GM10847 (cell line): Measurements from ENCODE around the gene MED7.

Source experiments
- POLR2A ChIP-seq: IDR thresholded peaks from 2 replicates; pipeline ENCODE4 v1.6.1; 2011; ENCODE audit not compliant: insufficient read length; ENCODE audit errors: extremely low read depth

Gene MED7, protein sequence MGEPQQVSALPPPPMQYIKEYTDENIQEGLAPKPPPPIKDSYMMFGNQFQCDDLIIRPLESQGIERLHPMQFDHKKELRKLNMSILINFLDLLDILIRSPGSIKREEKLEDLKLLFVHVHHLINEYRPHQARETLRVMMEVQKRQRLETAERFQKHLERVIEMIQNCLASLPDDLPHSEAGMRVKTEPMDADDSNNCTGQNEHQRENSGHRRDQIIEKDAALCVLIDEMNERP

DNA sequence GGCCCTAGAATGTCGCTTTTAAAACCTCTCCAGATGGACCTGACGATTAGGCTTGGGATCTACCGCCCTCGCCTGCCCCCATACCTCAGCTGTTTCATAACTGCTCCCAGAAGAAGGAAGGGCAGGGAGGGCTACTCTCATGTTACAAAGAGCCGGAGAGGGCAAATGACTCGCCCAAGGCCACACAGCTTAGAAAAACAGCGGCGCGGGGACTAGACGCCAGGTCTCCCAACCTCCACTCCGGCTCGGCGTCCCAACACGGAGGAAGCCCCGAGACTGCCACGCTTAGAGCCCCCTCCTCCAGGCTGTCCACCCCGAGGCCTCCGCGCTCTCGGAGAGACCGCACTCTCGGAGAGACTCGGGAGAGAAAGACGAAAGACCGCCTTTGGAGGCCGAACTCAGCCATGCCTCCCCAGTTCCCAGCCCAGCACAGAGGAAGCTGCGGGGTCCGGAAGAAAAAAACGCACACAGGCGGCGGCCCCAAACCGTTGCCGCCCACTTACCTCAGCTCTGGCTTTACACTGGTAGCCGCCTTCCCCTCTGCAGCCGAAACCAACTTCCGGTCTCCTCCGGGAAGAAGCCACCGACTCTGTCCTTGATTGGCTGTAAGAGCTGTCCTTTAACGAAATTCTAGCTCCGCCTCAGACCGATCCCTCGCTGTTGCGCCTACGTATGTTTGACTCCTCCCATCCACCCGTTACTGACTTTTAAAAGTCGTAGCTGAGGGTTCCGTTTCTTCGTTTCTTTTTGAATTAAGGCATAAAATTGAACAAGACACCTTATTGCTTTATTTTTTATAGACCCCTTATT is at the start of gene MED7:
MED7 (minus strand) TSS at position 549 of the 810 bp plus-strand sequence. CDS start 3,434 bp downstream, outside the sequence.
- TF ChIP-seq POLR2A = peak; percentile 84

DNA sequence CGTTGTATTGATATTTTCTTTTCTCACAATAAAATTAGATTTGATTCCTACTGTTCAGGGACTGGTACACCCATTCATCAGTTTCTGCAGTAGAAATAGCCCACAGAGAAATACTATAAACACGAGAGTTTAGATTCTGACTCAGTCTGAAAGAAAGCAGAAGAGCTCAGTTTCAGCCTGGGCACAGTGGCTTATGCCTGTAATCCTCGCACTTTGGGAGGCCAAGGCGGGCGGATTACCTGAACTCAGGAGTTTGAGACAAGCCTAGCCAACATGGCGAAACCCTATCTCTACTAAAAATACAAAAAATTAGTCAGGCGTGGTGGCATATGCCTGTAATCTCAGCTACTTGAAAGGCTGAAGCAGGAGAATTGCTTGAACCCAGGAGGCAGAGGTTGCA is 46.6 kb upstream of the MED7 start:
- TF ChIP-seq POLR2A = no peak

DNA sequence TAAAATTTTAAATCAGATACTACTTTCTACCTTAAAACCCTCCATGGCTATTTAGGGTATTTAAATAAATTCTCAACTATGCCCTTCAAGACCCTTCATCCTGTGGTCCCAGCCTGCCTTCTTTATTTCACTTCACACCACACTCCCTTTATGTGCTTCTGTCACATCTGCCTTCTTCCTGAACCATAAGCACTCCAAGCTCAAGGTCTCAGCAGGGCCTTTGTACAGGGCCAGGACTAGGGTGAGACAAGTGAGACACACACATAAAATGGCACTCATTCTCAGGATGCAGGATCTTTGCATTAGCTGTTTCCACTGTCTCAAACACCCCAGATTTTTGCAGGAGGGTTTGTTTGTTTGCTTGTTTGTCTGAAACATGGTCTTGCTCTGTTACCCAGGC is 45.6 kb upstream of the MED7 start:
- TF ChIP-seq POLR2A = no peak

DNA sequence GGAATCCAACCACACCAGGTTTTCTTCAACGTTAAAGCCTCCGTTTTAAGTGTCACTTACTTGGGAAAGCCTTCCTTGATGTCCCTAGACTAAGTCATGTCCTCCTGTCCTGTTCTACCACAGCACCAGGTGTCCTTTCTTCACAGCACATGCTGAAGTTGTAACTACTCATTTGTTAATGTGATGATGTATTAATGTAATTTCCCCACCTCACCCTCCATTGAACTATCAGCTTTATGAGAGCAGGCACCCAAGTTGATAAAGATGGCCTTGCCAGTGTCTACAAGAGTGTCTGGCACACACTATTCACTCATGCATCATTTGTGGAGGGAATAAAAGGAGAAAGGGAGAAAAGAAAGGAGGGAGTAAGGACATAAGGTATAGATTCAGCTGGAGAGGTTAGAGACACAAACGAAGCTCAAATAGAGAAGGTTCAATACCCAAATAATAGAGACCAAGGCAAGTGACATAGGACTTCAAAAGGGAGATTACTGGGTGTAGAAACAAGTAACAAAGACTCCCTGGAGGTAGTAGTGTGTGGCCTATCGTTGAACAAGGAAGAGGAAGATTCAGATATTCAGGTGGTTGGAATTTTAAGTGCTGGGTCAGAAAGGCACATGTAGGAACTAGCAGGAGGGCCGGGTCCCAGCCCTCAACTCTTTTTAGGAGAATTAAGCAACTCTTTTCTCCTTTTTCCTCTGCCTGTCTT is 44.5 kb upstream of the MED7 start:
- TF ChIP-seq POLR2A = no peak

DNA sequence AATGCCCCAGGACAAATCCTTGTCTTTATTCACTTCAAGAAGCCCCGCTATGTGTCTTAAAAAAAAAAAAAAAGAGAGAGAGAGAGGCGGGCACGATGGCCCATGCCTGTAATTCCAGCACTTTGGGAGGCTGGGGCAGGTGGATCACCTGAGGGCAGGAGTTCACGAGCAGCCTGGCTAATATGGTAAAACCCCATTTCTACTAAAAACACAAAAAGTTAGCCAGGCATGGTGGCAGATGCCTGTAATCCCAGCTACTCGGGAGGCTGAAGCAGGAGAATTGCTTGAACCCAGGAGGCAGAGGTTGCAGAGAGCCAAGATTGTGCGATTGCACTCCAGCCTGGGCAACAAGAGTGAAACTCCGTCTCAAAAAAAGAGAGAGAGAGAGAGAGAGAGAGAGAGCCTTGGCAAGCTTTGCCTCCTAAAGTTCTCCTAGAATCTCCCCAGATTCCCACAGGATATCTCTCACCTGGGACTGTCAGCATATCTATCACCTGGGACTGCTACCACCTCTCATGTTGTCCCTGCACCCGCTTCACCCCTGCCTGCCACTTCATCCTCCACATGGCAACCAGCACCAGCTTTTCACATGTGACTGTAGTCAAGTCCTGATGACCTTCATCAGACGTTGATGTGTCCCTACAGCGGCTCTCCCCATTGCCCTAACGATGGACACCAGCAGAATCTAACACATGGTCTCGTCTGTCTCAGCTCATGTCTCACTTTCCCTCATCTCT is 43.8 kb upstream of the MED7 start:
- no peak for TF ChIP-seq POLR2A

DNA sequence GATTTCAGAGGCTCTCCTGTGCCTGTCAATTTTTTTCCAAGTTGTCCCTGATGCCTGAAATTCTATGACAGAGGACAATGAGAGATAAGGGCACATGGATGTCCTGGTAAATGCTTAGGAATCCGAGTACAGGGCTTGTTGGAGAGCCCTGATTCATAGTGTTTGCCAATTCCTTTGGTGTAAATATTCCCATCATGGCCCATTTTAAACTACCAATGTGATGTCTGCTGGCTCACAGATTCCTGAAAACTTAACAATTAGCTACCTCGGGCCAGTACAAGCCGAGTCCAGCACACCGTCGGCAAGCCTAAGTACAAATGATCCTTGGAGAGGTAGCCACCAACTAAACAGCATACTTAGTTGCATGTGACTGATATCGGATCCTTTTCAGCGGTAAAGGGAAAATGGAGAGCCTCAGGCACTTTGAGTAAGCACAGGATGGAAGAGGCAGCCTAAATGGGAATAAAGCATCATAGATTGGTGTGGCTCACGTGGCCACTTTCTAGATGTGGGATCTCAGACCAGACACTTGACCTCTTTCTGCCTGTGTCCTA is 41.5 kb upstream of the MED7 start:
- no peak for TF ChIP-seq POLR2A

DNA sequence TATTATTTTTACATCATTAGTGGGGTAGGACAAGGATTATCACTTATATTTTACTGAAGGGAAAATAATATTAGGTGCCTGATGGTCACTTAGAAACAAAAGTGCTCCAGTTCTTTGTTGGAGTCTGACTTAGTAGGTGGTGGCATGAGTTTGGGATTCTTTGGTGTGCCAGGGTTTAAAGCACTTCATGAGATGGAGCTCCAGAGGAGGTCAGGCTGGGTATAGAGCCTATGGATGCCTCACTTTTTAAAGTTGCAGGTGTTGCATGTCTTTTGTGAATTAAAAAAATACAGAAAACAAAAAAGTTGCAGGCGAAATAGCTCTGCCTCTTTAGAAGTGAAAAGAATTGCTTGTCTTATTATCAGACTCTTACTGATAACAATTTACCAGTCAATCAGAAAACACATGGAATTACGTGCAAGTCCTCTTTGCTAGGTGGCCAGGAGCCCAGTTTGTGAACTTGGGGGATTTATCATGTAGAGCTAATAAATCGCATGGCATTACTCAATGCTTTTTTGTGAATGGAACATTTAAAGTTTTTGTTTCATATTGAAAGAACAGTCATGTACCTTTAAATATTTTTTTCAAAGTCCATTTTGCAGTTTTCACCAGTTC is 39.6 kb upstream of the MED7 start:
- no peak for TF ChIP-seq POLR2A

DNA sequence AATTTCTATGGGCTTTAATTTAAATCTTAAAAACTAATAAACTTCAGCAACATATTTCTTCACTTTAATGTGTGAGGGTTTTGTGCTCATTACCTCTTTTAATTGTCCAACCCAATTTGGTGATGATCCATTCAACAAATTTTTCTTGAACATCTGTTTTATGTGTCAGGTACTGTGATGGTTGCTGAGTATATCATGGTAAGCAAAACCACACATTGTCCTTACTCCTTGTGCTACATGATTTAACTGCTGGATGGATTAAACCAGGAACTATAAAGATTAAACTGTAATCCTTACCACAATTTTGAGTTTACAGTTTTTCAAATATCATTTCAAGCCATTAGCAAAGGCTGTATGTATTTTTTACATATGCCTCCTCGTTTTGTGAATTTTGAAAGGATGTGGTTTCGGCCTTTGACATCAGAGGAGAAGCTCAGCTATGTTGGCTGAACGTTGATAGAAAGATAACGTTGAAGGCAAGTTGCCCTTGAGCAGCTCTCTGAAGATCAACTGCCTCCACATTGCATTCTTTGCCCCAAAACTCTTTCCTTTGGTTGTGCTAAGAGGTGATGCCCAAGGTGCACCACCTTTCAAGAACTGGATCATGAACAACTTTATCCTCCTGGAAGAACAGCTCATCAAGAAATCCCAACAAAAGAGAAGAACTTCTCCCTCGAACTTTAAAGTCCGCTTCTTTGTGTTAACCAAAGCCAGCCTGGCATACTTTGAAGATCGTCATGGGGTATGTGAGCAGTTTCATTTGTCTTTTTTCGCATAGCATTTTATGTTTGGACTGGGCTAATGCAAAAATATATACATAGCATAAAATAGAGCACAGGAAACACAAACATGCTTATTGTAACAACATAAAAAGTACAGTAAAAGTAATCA is 38.0 kb upstream of the MED7 start, which contains the start of gene ITK:
ITK (plus strand) TSS at position 467 of the 891 bp plus-strand sequence; CDS start at position 605, 138 bp downstream.
- no peak for TF ChIP-seq POLR2A

DNA sequence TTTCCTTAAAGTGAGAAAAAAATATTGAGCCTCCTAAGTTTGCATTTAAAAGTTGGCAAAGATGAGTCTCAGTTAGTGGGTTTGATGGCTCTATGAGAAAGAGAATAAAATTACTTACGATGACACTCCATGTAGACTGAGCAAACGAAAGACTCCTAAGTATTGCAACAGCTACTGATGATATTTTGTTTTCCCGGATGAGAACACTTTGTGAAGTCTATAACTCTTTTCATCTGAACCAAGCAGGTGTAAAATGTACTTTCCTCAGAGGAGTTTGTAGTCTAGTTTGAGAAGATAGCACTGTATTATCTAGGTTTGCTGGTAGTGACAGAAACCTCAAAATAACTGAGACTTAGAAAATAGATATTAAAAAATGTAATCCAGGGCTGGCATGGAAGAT is 36.3 kb upstream of the MED7 start:
- TF ChIP-seq POLR2A = no peak

DNA sequence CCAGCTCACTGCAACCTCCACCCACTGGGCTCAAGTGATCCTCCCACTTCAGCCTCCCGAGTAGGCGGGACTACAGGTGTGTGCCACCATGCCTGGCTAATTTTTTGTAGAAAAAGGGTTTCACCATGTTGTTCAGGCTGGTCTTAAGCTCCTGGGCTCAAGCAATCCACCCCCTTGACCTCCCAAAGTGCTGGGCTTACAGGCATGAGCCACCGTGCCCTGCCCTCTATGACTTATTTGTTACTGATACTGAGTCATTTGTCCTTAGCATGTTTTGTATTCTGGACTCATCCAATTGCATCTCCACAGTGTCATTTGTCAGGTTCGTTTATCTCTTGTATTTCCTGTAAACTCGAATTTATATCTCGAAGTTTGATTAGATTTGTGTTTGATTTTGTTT is 35.3 kb upstream of the MED7 start:
- no peak for TF ChIP-seq POLR2A

DNA sequence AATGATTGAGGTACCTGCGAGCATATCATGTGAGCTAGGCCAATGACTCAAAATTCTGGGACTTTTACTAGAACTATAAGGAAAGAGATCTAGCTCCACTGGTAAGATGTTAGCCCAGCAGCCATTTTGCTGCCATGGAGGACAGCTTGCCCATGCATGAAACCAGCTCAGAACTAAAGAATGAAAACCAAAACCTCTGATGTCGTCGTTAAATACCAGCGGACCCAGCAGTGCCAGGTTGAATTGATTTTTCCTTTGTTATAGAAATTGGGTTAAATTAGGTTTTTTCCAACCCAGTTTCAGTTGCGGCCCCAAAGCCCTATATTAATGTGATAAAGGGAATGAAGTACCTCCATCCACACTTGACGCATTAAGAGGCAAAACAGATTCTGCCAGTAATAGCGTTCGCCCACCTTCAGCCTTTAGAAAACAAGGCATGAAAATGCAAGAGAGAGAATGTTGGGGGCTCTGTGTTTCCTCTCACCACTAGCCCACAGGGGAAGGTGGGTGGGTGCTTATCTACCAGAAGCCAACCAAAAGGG is 32.5 kb upstream of the MED7 start:
- TF ChIP-seq POLR2A = no peak

DNA sequence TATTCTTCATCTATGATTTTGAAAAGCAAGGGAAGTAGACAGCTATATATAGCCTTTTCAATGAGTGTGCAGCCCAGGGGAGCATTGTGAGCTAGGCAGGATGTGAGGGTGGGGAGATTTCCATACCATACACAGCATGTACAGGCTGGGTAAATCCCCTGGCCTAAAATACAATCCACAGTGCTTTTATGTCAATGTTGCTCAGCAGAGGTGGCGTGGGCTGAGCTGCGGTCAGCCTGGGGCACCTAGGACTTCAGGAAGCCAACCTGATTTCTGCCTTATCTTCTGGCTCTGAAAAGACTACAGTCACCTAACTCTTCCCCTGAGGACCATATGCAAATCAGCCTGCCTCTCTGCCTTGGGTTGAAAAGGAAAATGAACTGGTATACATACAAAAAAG is 29.7 kb upstream of the MED7 start:
- no peak for TF ChIP-seq POLR2A

DNA sequence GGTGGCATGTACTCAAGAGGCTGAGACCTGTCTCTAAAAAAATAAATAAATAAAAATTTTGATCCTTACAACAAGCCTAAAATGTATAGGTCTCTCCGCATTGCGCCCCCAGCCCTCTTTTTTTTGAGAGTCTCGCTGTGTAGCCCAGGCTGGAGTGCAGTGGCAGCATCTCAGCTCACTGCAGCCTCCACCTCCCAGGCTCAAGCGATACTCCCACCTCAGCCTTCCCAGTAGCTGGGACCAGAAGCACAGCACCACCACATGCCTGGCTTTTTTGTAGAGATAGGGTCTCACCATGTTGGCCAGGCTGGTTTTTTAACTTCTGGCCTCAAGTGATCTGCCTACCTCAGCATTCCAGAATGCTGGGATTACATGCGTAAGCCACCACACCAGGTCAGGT is 25.6 kb upstream of the MED7 start:
- TF ChIP-seq POLR2A = no peak
